GM12878 (cell line): ENCODE results near the gene MRPL22. TPM values are rescaled to one million over a fixed set of nuclear protein-coding genes. Genes with fewer than 3 reads are reported as not detected.

ENCODE experiments used
- ATAC-seq: fragments of 200-7000 bp; cut with Tn5 transposase; 3 replicates; pipeline ENCODE4 v1.9.1; 2020; ENCODE audit warnings: mild to moderate bottlenecking, moderate library complexity
- BruUV-seq: library from RNA; stranded (reverse); fragments of 400-500 nt; replicated peaks from 2 replicates; lab custom pipeline; 2021; lab: Mats Ljungman, UMichigan
- CTCF ChIA-PET: fragments of 300-600 bp; sonication (Branson Sonifier 250); formaldehyde crosslinking; extraction: SDS; loops from one replicate; lab custom pipeline; 2021; ENCODE audit warnings: inconsistent platforms; lab: Yijun Ruan, JAX
- POLR2A ChIA-PET: fragments of 350-600 bp; formaldehyde crosslinking; extraction: SDS; loops from one replicate; lab custom pipeline; 2021; ENCODE audit warnings: inconsistent platforms; lab: Charles Lee
- RAD21 ChIA-PET: fragments of 300-600 bp; sonication (Branson Sonifier 250); formaldehyde crosslinking; loops from one replicate; lab custom pipeline; 2023; ENCODE audit warnings: antibody characterized with exemption; ENCODE audit not compliant: unreplicated experiment; lab: Charles Lee
- SMC1A ChIA-PET: fragments of 300-600 bp; sonication (Branson Sonifier 250); formaldehyde crosslinking; loops from one replicate; lab custom pipeline; 2023; ENCODE audit not compliant: unreplicated experiment, uncharacterized antibody; lab: Charles Lee
- DNase-seq: peaks from one replicate; pipeline ENCODE4 v3.0.0-alpha.2; 2011; ENCODE audit warnings: low read depth, low spot score
- FAIRE-seq: peaks from 3 replicates; lab custom pipeline; 2011; peaks lifted over from hg19 to GRCh38; lab: Jason Lieb, UNC
- H2AFZ ChIP-seq: 2 replicates; pipeline ENCODE4 v1.6.0; 2011; ENCODE audit warnings: low read depth, low read length, control low read depth; ENCODE audit not compliant: control insufficient read depth
- H3K27ac ChIP-seq: 2 replicates; pipeline ENCODE4 v1.5.1; 2011; ENCODE audit warnings: control low read depth; ENCODE audit not compliant: control insufficient read depth, insufficient read depth
- H3K27me3 ChIP-seq, 2 experiments: replicated peaks in 1 of 2; 2 replicates each; pipeline versions ENCODE4 v1.6.0 to v1.6.1; 2011; ENCODE audit warnings: low read length in 1 of 2; ENCODE audit not compliant: control insufficient read depth in 2 of 2, insufficient read depth in 2 of 2
- H3K36me3 ChIP-seq, 2 experiments: 2 replicates each; pipeline ENCODE4 v1.5.1; 2011; ENCODE audit warnings: low read length in 1 of 2; ENCODE audit not compliant: control insufficient read depth in 2 of 2, insufficient read depth in 2 of 2
- H3K4me1 ChIP-seq: 2 replicates; pipeline ENCODE4 v1.6.1; 2011; ENCODE audit warnings: mild to moderate bottlenecking, low read length, moderate library complexity, mixed read lengths; ENCODE audit not compliant: control insufficient read depth, insufficient read depth
- H3K4me2 ChIP-seq: 2 replicates; pipeline ENCODE4 v1.6.0; 2011; ENCODE audit warnings: control low read depth; ENCODE audit not compliant: control insufficient read depth, insufficient read depth
- H3K4me3 ChIP-seq: fragments of 200-600 bp; sonication (generic); 2 replicates; pipeline ENCODE4 v1.5.1; 2016
- H3K79me2 ChIP-seq: 2 replicates; pipeline ENCODE4 v1.6.0; 2011; ENCODE audit warnings: low read length; ENCODE audit not compliant: control insufficient read depth, insufficient read depth
- H3K9ac ChIP-seq: 2 replicates; pipeline ENCODE4 v1.8.0; 2011; ENCODE audit warnings: low read length, control low read depth, mixed read lengths; ENCODE audit not compliant: control insufficient read depth, insufficient read depth
- H3K9me3 ChIP-seq: replicated peaks from 3 replicates; pipeline ENCODE4 v1.5.1; 2011; ENCODE audit warnings: mild to moderate bottlenecking, low read length; ENCODE audit not compliant: control insufficient read depth, insufficient read depth
- H4K20me1 ChIP-seq: 2 replicates; pipeline ENCODE4 v1.6.0; 2011; ENCODE audit not compliant: control insufficient read depth, insufficient read depth
- BACH1 ChIP-seq: fragments of 450-650 bp; IDR thresholded peaks from 2 replicates; pipeline ENCODE4 v1.6.1; 2017; ENCODE audit warnings: mild to moderate bottlenecking, borderline replicate concordance
- CEBPB ChIP-seq, 2 experiments: fragments of 150-350 bp in 1 of 2; IDR thresholded peaks; 2 replicates each; pipeline ENCODE4 v1.6.1; 2012 to 2014; ENCODE audit warnings: low read depth in 2 of 2, low read length in 2 of 2, borderline replicate concordance in 1 of 2, inconsistent platforms in 1 of 2
- KAT2A ChIP-seq: conservative IDR thresholded peaks from 2 replicates; pipeline ENCODE4 v1.6.1; 2011; ENCODE audit warnings: low read depth, low read length; ENCODE audit not compliant: control insufficient read depth
- NBN ChIP-seq: fragments of 450-650 bp; IDR thresholded peaks from 2 replicates; pipeline ENCODE4 v1.6.1; 2016
- RBBP5 ChIP-seq: fragments of 200-600 bp; sonication (generic); conservative IDR thresholded peaks from 2 replicates; pipeline ENCODE4 v1.6.1; 2016
- ZSCAN29 ChIP-seq: fragments of 450-650 bp; IDR thresholded peaks from 2 replicates; pipeline ENCODE4 v1.6.1; 2017; ENCODE audit warnings: mild to moderate bottlenecking, moderate library complexity
- WGBS: methylation state at CpG from one replicate; pipeline ENCODE4 v1.1.6; 2016; ENCODE audit warnings: low lambda C conversion rate; ENCODE audit not compliant: insufficient replicate concordance, insufficient coverage; ENCODE audit errors: missing lambda C conversion rate; 5-methylcytosine and 5-hydroxymethylcytosine counted together
- in situ Hi-C: fragments of 300-500 bp; cut with MboI; formaldehyde crosslinking; loops from 9 replicates; pipeline ENCODE4 v1.14.3; 2018; ENCODE audit warnings: mixed read lengths
- intact Hi-C: fragments of 100-400 bp; cut with micrococcal nuclease; formaldehyde crosslinking; loops from one replicate; pipeline ENCODE4 v1.14.2; 2022; ENCODE audit not compliant: unreplicated experiment
- polyA plus RNA-seq, 11 experiments: library from polyadenylated mRNA; depleted of rRNA in 4 of 11; unstranded in 6 of 11; stranded (reverse) in 5 of 11; fragments of >200 nt; fragmentation: Nextera tagmentation in 4 of 11; fragmentation: Illumina TruSeq in 1 of 11; extraction: Ambion mirVana in 4 of 11; extraction: Trizol in 1 of 11; gene quantifications; 1 replicate in 1 of 11; 2 replicates in 10 of 11; pipeline versions ENCODE4 v1.2.1 to v1.2.3, GENCODE V29; 2011 to 2016; ENCODE audit warnings: inconsistent platforms in 2 of 11, missing spikeins in 2 of 11, low read depth in 1 of 11
- total RNA-seq, 4 experiments: library from RNA; depleted of rRNA in 3 of 4; stranded (reverse); fragments of >200 nt in 3 of 4; fragmentation: Illumina TruSeq in 1 of 4; extraction: Trizol in 1 of 4; gene quantifications; 2 replicates each; pipeline versions ENCODE4 v1.2.1 to v1.2.3, GENCODE V29; 2013 to 2021
- TF ChIP-seq, protein P1 (sequence below): fragments of 450-650 bp; IDR thresholded peaks from 2 replicates; pipeline ENCODE4 v1.6.1; 2016; ENCODE audit warnings: mild to moderate bottlenecking, moderate library complexity, borderline replicate concordance
- TF ChIP-seq, protein P2 (sequence below): fragments of 450-650 bp; IDR thresholded peaks from 2 replicates; pipeline ENCODE4 v1.6.1; 2016; ENCODE audit warnings: mild to moderate bottlenecking

The MRPL22 gene
- total and polyA plus RNA-seq, 10 of the 15 experiments (the other 5 are each of a cell fraction or from before 2014, with no cell fraction given) = 29.7 to 318 (median 93.4) TPM

DNA sequence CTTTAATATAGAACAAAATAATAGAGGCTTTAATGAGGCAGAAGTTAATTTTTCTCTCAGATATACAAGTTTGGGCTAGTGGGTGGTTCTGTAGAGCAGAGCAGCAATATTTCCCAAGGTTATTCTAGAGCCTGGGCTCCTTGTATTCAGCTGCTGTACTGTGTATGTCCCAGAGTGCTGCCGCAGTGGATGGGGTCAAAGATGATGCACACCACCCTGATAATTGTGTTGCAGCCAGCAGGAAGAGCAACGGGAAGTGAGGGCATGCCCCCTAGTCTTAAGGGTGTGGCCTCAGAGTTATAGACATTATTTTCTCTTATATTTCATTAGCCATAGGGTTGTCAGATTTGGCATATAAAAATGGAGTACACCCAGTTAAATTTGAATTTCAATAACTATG, 48.8 kb downstream of the MRPL22 start:
- no peaks in the 10 kb centered on the region for H3K79me2 ChIP-seq
- no peak overlapping the region for H3K27ac ChIP-seq
- no TSS peak for BruUV-seq
- H3K36me3 ChIP-seq = no peaks in the 10 kb centered on the region
- no peak overlapping the region for H3K4me2 ChIP-seq
- ChIA-PET SMC1A (no interaction called here), RAD21 (no interaction called here), POLR2A (no interaction called here), CTCF (no interaction called here)
- no peak overlapping the region for H2AFZ ChIP-seq
- TF ChIP-seq, protein P1, sequence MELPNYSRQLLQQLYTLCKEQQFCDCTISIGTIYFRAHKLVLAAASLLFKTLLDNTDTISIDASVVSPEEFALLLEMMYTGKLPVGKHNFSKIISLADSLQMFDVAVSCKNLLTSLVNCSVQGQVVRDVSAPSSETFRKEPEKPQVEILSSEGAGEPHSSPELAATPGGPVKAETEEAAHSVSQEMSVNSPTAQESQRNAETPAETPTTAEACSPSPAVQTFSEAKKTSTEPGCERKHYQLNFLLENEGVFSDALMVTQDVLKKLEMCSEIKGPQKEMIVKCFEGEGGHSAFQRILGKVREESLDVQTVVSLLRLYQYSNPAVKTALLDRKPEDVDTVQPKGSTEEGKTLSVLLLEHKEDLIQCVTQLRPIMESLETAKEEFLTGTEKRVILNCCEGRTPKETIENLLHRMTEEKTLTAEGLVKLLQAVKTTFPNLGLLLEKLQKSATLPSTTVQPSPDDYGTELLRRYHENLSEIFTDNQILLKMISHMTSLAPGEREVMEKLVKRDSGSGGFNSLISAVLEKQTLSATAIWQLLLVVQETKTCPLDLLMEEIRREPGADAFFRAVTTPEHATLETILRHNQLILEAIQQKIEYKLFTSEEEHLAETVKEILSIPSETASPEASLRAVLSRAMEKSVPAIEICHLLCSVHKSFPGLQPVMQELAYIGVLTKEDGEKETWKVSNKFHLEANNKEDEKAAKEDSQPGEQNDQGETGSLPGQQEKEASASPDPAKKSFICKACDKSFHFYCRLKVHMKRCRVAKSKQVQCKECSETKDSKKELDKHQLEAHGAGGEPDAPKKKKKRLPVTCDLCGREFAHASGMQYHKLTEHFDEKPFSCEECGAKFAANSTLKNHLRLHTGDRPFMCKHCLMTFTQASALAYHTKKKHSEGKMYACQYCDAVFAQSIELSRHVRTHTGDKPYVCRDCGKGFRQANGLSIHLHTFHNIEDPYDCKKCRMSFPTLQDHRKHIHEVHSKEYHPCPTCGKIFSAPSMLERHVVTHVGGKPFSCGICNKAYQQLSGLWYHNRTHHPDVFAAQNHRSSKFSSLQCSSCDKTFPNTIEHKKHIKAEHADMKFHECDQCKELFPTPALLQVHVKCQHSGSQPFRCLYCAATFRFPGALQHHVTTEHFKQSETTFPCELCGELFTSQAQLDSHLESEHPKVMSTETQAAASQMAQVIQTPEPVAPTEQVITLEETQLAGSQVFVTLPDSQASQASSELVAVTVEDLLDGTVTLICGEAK = no peak
- TF ChIP-seq KAT2A (no peak), CEBPB (IDR thresholded peaks at IDR 0.05; ENCODE audit: borderline replicate concordance in 1 of 2, low read depth in 2 of 2, low read length in 2 of 2) (no peak), BACH1 (no peak), RBBP5 (no peak), ZSCAN29 (no peak), NBN (no peak)
- TF ChIP-seq, protein P2, sequence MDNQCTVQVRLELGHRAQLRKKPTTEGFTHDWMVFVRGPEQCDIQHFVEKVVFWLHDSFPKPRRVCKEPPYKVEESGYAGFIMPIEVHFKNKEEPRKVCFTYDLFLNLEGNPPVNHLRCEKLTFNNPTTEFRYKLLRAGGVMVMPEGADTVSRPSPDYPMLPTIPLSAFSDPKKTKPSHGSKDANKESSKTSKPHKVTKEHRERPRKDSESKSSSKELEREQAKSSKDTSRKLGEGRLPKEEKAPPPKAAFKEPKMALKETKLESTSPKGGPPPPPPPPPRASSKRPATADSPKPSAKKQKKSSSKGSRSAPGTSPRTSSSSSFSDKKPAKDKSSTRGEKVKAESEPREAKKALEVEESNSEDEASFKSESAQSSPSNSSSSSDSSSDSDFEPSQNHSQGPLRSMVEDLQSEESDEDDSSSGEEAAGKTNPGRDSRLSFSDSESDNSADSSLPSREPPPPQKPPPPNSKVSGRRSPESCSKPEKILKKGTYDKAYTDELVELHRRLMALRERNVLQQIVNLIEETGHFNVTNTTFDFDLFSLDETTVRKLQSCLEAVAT = no peak
- no peaks in the 10 kb centered on the region for H4K20me1 ChIP-seq
- H3K9me3 ChIP-seq = no peaks in the 10 kb centered on the region
- H3K9ac ChIP-seq = no peak overlapping the region
- in situ Hi-C loops = no loop called here
- FAIRE-seq = no peak
- no peak for DNase-seq
- H3K27me3 ChIP-seq = no peaks in the 10 kb centered on the region; a peak in 1 of 4 replicates
- no peaks in the 10 kb centered on the region for H3K4me1 ChIP-seq
- intact Hi-C loops = no loop called here
- WGBS = 24% methylated on average over 2 of the region's 2 CpGs
- no peak overlapping the region for H3K4me3 ChIP-seq
- no peak for ATAC-seq
